Right atrium auricular region (tissue), 2 donors: ENCODE results near the gene LTBP3. TPM values are rescaled to one million over a fixed set of nuclear protein-coding genes. Genes with fewer than 3 reads are reported as not detected.

Experiments
- DNase-seq: peaks from one replicate; pipeline ENCODE4 v3.0.0-alpha.2; 2019; ENCODE audit warnings: low spot score
- H3K27ac ChIP-seq, 2 donors: fragments of 200-600 bp; sonication (generic); 1 replicate in 1 of 2; 2 replicates in 1 of 2; pipeline ENCODE4 v1.5.1; 2016 to 2019
- H3K27me3 ChIP-seq, 2 donors: fragments of 200-600 bp; sonication (generic); one replicate each; pipeline versions ENCODE4 v1.5.1 to v1.6.0; 2017 to 2019
- H3K36me3 ChIP-seq: fragments of 200-600 bp; sonication (generic); one replicate; pipeline ENCODE4 v1.5.1; 2016
- H3K4me1 ChIP-seq, 2 donors: fragments of 200-600 bp; sonication (generic); one replicate each; pipeline versions ENCODE4 v1.5.1 to v1.6.0; 2017 to 2019
- H3K4me3 ChIP-seq, 2 donors: fragments of 200-600 bp; sonication (generic); 1 replicate in 1 of 2; 2 replicates in 1 of 2; pipeline ENCODE4 v1.5.1; 2017 to 2019; ENCODE audit warnings: mild to moderate bottlenecking in 1 of 2, moderate library complexity in 1 of 2
- H3K9me3 ChIP-seq, 2 donors: fragments of 200-600 bp; sonication (generic); one replicate each; pipeline ENCODE4 v1.5.1; 2019
- CTCF ChIP-seq, 2 donors: fragments of 200-600 bp; sonication (generic); IDR thresholded peaks; one replicate each; pipeline ENCODE4 v1.5.1; 2019; ENCODE audit warnings: antibody characterized with exemption in 2 of 2
- total RNA-seq, 2 donors: library from RNA; depleted of rRNA; stranded (reverse); fragments of >200 nt; gene quantifications; one replicate each; pipeline ENCODE4 v1.1.0, GENCODE V29; 2016

Gene LTBP3
- total RNA-seq, 2 donors from 2014 or later = 114 to 161 TPM

- TF ChIP-seq CTCF (IDR thresholded peaks at IDR 0.05) = no peak
- Histone ChIP-seq H3K36me3 (peaks cover 36% of the 10 kb centered on the region), H3K4me3 (peak overlapping the region in 1 of 2 donors; percentile 42), H3K9me3 (no peaks in the 10 kb centered on the region), H3K27ac (peak overlapping the region; percentile 63 to 74), H3K27me3 (no peaks in the 10 kb centered on the region), H3K4me1 (peaks cover 0 to 43% of the 10 kb centered on the region in 2 donors)
- DNase-seq = no peak
These were observed 34.8 kb upstream of the LTBP3 start for GRCh38 chr11:65592858-65593517.

GRCh38 chr11:65591939-65592857, 34.0 kb upstream of the LTBP3 start:
- Histone ChIP-seq H3K27me3 (no peaks in the 10 kb centered on the region), H3K27ac (peak overlapping the region; percentile 63 to 74), H3K9me3 (no peaks in the 10 kb centered on the region), H3K4me1 (peaks cover 0 to 51% of the 10 kb centered on the region in 2 donors), H3K36me3 (peaks cover 28% of the 10 kb centered on the region), H3K4me3 (peak overlapping the region; percentile 18 to 42)
- peak in 1 of 2 donors; percentile 43 for TF ChIP-seq CTCF (IDR thresholded peaks at IDR 0.05)
- no peak for DNase-seq

GRCh38 chr11:65590240-65590738, 32.1 kb upstream of the LTBP3 start:
- Histone ChIP-seq H3K9me3 (no peaks in the 10 kb centered on the region), H3K27me3 (no peaks in the 10 kb centered on the region), H3K4me1 (peaks cover 0 to 70% of the 10 kb centered on the region in 2 donors), H3K36me3 (peaks cover 28% of the 10 kb centered on the region), H3K27ac (no peak overlapping the region), H3K4me3 (no peak overlapping the region)
- DNase-seq = no peak
- TF ChIP-seq CTCF (IDR thresholded peaks at IDR 0.05) = no peak

GRCh38 chr11:65589444-65590239, 31.5 kb upstream of the LTBP3 start:
- no peaks in the 10 kb centered on the region for H3K9me3 ChIP-seq
- no peak overlapping the region for H3K4me3 ChIP-seq
- no peaks in the 10 kb centered on the region for H3K27me3 ChIP-seq
- DNase-seq = no peak
- no peak for TF ChIP-seq CTCF (IDR thresholded peaks at IDR 0.05)
- H3K36me3 ChIP-seq = peaks cover 28% of the 10 kb centered on the region
- no peak overlapping the region for H3K27ac ChIP-seq
- H3K4me1 ChIP-seq = peaks cover 0 to 70% of the 10 kb centered on the region in 2 donors

GRCh38 chr11:65588199-65589054, 30.3 kb upstream of the LTBP3 start:
- no peak for DNase-seq
- Histone ChIP-seq H3K36me3 (peaks cover 34% of the 10 kb centered on the region), H3K27me3 (no peaks in the 10 kb centered on the region), H3K9me3 (no peaks in the 10 kb centered on the region), H3K4me3 (no peak overlapping the region), H3K27ac (peak overlapping the region; percentile 70), H3K4me1 (peaks cover 0 to 63% of the 10 kb centered on the region in 2 donors)
- TF ChIP-seq CTCF (IDR thresholded peaks at IDR 0.05) = peak; percentile 31 to 59
